HL-60 (cell line): ENCODE measurements around the gene RGS7.

Experiments
- CTCF ChIP-seq: IDR thresholded peaks from one replicate; pipeline ENCODE4 v1.5.1; 2011; ENCODE audit warnings: low read length, control low read depth, inconsistent platforms; ENCODE audit not compliant: insufficient read depth
- POLR2AphosphoS5 ChIP-seq: IDR thresholded peaks from 2 replicates; pipeline ENCODE4 v1.6.1; 2012; ENCODE audit warnings: low read depth

DNA sequence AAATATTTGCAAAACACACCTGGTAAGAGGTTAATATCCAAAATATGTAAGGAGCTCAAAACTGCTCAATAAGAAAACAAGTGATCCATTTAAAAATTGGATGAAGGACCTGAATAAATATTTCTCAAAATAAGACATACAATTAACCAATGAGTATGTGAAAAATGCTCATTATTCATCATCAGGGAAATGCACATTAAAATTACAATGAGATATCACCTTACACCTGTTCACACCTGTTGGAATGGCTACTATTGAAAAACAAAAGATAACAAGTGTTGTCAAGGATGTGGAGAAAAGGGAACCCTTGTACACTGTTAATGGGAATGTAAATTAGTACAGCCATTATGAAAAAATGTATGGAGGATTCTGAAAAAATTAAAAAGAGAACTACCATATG, 609.1 kb downstream of the RGS7 start:
- TF ChIP-seq POLR2AphosphoS5, result no peak
- TF ChIP-seq CTCF, result no peak
